Kidney epithelial cell (primary cell): ENCODE measurements around the gene CCDC77. TPM values are rescaled to one million over a fixed set of nuclear protein-coding genes. Genes with fewer than 3 reads are reported as not detected.
A peak's percentile ranks its signal among the peaks of the same experiment; 100 is the strongest.
"Not testable (repeated sequence)": the region's sequence is repeated elsewhere in the genome, so short reads cannot be mapped to it uniquely, and the experiment has no call there.

Experiments
- DNase-seq: peaks from one replicate; pipeline ENCODE4 v3.0.0-alpha.2; 2010; ENCODE audit warnings: low read depth
- H3K27me3 ChIP-seq: 2 replicates; pipeline ENCODE4 v1.6.0; 2011; ENCODE audit warnings: low read length; ENCODE audit not compliant: control insufficient read depth, insufficient read depth
- H3K36me3 ChIP-seq: 2 replicates; pipeline ENCODE4 v1.5.1; 2011; ENCODE audit warnings: low read length; ENCODE audit not compliant: control insufficient read depth, insufficient read depth
- H3K4me3 ChIP-seq: 2 replicates; pipeline ENCODE4 v1.5.1; 2011; ENCODE audit warnings: low read depth, mild to moderate bottlenecking, control low read depth, low read length
- CTCF ChIP-seq: IDR thresholded peaks from 2 replicates; pipeline ENCODE4 v1.5.1; 2011; ENCODE audit warnings: mild to moderate bottlenecking, moderate library complexity, low read length, control low read depth, inconsistent platforms; ENCODE audit not compliant: insufficient read depth, poor library complexity, severe bottlenecking
- total RNA-seq: library from RNA; depleted of rRNA; stranded (reverse); fragments of >200 nt; gene quantifications from 2 replicates; pipeline ENCODE4 v1.2.3, GENCODE V29; 2015

The CCDC77 gene
- total RNA-seq = 10.4 and 18.5 TPM in 2 replicates

GRCh38 chr12:401235-402028 lies at the start of gene CCDC77:
Gene CCDC77 (plus strand): TSS chr12:401644. CDS start chr12:409384, 7,740 bp downstream.
- Histone ChIP-seq H3K36me3 (no peaks in the 10 kb centered on the region), H3K4me3 (peak within 1 kb of the TSS; percentile 89), H3K27me3 (no peaks in the 10 kb centered on the region)
- DNase-seq = peak; percentile 52
- TF ChIP-seq CTCF = peak; percentile 21

- no peak for DNase-seq
Measured at GRCh38 chr12:356276-356988, 45.0 kb upstream of the CCDC77 start.

GRCh38 chr12:359091-359490 lies 42.4 kb upstream of the CCDC77 start:
- no peak overlapping the region for H3K4me3 ChIP-seq

More at GRCh38 chr12:356276-356988, 45.0 kb upstream of the CCDC77 start:
- Histone ChIP-seq H3K27me3 (no peaks in the 10 kb centered on the region), H3K36me3 (peaks cover 3% of the 10 kb centered on the region), H3K4me3 (no peak overlapping the region)
- no peak for TF ChIP-seq CTCF

GRCh38 chr12:366820-367219 lies 34.6 kb upstream of the CCDC77 start:
- no peak for TF ChIP-seq CTCF
- peaks cover 1% of the 10 kb centered on the region for H3K36me3 ChIP-seq
- H3K4me3 ChIP-seq = no peak overlapping the region
- no peak for DNase-seq
- no peaks in the 10 kb centered on the region for H3K27me3 ChIP-seq

More at GRCh38 chr12:359091-359490, 42.4 kb upstream of the CCDC77 start:
- H3K27me3 ChIP-seq = no peaks in the 10 kb centered on the region
- no peak for DNase-seq
- no peak for TF ChIP-seq CTCF
- H3K36me3 ChIP-seq = peaks cover 3% of the 10 kb centered on the region

- peaks cover 1% of the 10 kb centered on the region for H3K36me3 ChIP-seq
- no peak for TF ChIP-seq CTCF
Measured at GRCh38 chr12:367972-368371, 33.5 kb upstream of the CCDC77 start.

GRCh38 chr12:370739-371485 lies 30.5 kb upstream of the CCDC77 start:
- H3K4me3 ChIP-seq, H3K27me3 ChIP-seq, H3K36me3 ChIP-seq, DNase-seq: not testable (repeated sequence)

More at GRCh38 chr12:367972-368371, 33.5 kb upstream of the CCDC77 start:
- no peak for DNase-seq
- Histone ChIP-seq H3K4me3 (no peak overlapping the region), H3K27me3 (no peaks in the 10 kb centered on the region)
